Cerebellar cortex (tissue), 1 donor: ENCODE results near the gene LRCH1.

ENCODE experiments used
- DNase-seq: peaks from one replicate; pipeline ENCODE4 v3.0.0-alpha.2; 2015; ENCODE audit warnings: low spot score

Gene LRCH1

GRCh38 chr13:46561691-46562090 lies 8.7 kb downstream of the LRCH1 start:
- DNase-seq = no peak

DNA sequence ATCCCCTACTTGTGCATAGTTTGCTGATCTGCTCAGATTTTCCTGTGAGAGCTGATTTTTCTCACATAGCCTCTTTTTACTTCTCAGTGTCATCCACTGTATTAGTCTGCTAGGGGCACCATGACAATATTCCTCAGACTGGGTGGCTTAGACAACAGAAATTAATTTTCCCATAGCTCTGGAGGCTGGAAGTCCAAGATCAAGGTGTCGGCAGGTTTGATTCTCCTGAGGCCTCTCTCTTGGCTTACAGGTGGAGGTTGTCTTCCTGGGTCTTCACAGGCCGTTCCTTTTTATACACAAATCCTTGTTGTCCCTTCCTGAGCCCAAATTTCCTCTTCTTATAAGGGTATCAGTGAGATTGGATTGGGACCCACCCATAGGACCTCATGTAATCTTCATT lies 9.2 kb downstream of the LRCH1 start:
- no peak for DNase-seq

DNA sequence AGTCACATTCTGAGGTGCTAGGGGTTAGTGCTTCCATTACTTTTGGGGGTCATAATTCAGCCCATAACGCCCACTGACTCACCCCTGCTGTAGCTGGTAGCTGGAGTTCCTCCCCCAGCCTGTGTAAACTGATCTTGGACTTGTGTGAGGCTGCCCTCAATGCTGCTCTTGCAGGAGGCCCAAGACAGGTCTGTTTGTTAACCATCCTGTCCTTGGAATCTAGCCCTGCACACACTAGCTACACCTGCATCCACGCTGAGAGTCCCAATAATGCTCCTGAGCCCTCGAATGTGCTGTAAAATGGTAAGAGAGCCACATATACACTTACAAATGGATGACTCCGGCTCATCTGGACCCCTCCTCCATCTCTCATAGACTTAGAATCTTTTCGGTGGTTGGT lies 9.6 kb downstream of the LRCH1 start:
- DNase-seq = peak; percentile 63

DNA sequence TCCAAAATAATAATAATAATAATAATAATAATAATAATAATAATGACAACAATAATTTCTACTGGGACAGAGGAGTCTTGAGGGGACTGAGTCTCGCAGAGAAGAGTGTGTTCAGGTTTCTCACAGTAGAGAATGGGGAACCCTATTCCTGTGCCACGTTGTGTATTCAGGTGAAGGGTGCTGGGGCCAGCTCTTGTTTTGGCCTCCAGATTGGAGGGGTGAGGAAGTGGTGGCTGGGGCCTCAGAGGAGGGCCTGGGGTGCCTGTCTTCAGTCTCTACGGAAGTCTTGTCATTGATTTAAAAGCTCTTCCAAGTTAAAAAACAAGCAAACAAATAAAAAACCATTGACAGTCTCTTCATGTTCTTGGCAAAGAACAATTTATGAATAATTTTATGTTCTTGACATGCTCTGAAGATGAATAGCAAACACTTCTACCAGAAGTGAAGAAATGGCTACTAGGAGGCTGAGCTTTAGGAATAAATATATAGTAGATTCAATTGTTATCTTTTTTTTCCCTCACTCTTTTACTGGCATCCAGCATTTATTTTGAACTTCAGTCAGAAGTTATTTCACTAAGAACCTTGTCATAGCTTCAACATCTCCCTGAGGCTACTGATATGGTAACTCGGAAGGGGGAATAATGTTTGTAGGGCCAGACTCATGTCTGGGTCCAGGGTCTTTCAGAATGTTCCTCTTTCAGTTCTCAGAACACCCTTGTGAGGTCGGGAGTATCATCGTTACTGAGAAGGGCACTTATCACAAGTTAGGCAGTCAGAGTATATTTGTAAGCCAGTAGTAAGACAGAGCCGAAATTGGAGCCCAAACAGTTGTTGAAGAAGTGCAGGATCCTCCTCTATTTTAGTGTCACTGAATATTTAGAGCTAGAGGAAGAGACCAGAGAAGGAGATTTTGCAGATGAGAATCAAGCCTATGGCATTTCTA lies 13.1 kb downstream of the LRCH1 start:
- DNase-seq = no peak

DNA sequence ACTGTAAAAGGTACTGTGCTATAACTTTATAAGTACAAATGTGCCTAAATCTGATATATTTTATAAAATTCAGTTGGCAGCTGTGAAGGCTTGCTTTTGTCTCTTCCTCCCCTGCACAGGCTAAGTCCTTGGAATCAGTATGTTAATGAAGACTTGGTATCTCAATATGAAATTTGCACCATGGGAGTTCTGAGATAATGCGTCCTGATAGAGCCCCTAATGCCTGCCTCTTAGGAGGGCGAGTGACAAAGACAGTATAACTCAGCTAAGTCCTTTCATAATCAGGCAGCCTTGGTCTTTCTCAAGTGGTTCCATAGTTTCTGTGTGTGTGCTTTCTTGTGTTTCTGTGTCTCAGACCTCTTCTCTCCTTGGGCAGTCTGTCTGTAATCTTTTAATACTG lies 14.7 kb downstream of the LRCH1 start:
- no peak for DNase-seq

DNA sequence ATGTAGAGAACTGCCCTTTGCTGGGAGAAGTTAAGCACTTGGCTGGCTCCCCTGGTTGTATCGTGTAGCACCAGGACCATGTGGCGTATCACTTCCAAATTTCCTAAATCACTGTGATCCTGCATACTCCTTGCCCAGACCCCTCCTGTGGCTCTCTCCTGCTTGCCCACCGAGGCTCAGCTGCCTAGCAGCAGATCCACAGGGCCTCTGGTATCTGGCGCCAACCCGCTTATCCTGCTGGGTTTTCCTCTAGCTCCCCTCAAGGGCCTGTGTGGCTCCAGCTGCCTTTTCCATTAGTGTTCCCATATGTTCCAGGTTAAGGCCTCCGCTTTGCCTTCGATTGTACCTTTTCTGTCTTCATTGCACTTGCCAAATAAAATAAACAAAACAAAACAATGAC lies 16.5 kb downstream of the LRCH1 start:
- peak; percentile 97 for DNase-seq

DNA sequence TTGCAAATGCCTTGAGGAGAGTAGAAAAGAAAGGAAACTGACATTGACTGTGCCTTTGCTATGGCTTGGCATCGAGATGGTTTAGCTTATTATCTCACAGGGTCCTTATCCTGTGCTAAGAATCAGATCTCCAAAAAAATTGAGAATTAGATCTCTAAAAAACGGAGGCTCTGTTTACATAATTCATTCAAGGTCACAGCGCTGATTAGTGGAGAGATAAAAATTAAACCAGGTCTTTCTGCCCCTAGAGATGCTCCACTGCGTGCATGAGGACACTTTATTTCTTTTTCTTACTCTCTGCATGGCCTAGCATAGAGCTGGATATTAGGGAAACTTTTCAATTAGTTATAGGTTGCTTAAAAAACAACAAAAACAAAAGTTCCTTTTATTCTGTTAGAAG lies 17.3 kb downstream of the LRCH1 start:
- DNase-seq = no peak

DNA sequence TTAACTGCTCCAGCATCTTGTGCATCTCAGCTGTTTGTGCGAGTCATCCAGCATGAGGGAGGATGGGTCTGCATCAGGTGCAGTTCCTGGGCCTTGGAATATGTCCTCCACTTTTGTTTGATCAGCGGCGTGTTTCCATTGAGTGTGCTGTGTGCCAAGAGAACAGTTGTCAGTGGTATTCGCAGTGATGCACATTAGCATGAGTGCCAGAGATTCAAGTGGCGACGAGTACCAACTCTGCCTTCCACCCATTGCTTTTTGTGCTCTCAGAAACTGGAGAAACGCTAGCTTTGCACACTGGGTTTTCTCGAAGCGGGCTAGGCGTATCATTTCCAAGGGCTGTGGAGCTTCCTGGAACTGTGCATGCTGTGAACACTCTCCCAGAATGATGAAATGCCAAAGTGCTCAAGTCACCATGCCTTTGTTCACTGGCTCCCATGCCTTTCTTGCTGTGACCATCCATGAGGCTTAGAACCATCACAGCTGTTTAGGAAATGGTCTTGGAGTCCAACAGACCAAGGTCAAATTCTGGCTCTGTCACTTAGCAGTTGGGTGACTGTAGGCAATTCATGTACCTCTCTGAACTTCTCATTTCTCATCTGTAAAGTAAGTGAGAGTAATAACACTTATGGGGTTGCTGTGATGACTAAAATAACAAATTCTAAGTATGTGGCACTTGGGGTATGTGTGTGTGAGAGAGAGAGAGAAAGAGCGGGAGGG lies 18.4 kb downstream of the LRCH1 start:
- peak; percentile 89 for DNase-seq

DNA sequence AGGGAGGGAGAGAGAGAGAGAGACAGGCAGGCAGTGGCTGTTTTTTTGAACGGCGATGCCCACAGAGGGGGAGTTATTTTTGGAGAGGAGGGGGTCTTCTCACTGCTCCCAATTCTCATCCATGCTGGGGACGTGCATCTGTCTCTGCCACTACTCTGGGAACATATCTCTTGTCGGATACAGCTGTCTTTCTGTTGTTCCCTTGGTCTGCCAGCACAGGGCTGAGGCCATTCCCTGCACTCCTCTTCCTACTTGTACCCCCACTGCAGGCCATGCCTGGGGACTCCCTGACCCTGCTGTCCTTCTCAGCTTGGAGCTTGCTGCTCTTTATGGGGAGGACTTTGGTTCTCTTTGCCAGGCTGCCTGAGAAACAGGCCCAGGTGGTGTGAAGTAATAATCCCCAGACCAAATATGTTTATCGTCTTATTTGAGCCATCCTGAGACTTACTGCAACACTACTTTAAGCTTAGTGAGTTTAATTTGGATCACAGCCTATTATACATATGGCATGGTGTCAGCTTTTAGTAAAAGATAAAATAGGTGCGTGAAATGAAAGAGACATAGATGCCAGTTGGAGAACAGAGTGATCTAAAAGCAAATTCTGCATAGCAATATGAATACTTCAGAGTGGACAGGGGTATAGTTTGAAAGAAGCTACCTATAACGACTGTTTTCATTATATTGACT lies 19.1 kb downstream of the LRCH1 start:
- no peak for DNase-seq

GRCh38 chr13:46572752-46573431 lies 19.9 kb downstream of the LRCH1 start:
- no peak for DNase-seq

DNA sequence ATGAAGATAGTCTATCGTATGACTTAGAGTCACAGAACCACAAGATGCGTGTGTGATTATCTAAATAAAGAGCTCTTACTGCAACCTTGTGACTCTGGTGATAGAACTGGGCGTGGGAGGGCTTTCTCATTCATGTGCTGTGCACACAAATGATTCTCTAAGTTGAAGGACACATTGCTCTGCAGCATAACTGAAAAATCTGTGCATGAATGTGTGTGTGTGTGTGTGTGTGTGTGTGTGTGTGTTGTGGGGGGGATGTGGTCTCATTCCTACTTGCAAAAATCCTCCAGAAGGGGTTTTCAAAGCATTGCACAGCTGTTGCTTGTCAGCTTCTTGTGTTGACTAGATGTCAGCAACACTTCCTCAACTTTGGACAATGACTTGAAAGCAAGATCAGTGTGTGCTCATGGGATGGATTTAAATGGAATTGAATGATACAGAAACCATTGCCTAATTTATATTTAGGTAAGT lies 22.4 kb downstream of the LRCH1 start:
- DNase-seq = no peak

- peak; percentile 77 for DNase-seq
These were observed 22.9 kb downstream of the LRCH1 start for GRCh38 chr13:46575818-46576221.

DNA sequence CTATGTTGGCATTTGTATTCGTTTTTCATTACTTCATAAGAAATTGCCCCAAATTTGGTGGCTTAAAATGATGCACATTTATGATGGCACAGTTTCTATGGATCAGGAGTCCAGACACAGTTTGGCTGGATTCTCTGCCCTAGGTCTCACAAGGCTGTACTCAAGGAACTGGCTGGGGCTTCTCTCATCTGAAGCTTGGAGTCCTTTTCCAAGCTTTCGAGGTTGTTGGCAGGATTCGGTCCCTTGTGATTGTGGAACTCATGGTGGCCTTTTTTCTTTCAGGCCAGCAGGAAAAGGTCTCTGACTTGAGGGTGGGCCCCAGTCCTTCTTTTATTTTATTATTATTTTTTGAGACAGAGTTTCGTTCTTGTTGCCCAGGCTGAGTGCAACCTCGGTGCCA lies 23.8 kb downstream of the LRCH1 start:
- no peak for DNase-seq

DNA sequence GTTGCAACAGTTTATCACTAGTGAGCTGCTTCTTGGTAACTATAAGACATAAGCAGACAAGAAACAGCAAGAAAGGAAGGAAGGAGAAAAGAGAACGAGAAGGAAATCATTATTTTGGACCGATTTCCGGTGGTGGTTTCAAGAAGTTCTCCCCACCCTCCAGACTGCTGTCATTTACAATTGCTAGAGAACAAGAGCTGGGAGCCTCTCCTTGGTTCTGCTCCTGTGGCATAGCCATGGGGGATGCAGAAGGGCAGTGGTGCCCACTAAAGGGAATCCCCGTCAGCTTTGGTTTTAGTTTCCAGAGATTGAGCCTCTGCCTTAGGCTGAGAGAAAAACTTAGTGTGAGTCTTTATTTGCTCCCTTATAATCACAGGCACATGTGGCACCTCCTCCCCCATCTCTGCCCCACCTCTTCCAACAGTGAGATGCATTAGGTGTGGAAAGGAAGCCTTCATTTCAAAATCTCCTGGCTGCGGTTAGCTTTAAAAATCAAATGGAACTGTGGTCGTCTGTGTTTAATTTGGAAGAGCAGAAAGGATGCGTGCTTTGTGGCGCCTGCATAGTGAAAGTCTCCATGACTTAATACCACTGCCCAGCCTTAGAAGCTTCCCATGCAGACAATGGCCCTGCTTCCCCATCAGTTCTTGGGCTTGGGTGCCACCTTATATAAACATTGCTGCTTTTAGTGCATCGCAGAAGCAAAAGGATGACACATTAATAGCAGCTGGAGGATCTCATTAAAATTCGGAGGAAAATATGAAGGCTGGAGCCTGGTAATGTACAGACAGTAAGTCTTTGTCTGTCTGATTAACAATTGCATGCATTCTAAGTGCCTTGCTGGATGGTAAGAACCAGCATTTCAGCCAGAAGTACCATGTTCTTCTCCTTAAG lies 25.0 kb downstream of the LRCH1 start:
- DNase-seq = no peak

GRCh38 chr13:46578590-46578975 lies 25.6 kb downstream of the LRCH1 start:
- DNase-seq = no peak

- no peak for DNase-seq
These were observed 27.4 kb downstream of the LRCH1 start for GRCh38 chr13:46580362-46580839.

GRCh38 chr13:46582190-46582589 lies 29.2 kb downstream of the LRCH1 start:
- DNase-seq = no peak

- no peak for DNase-seq
These were observed 34.0 kb downstream of the LRCH1 start for GRCh38 chr13:46586751-46587514.

DNA sequence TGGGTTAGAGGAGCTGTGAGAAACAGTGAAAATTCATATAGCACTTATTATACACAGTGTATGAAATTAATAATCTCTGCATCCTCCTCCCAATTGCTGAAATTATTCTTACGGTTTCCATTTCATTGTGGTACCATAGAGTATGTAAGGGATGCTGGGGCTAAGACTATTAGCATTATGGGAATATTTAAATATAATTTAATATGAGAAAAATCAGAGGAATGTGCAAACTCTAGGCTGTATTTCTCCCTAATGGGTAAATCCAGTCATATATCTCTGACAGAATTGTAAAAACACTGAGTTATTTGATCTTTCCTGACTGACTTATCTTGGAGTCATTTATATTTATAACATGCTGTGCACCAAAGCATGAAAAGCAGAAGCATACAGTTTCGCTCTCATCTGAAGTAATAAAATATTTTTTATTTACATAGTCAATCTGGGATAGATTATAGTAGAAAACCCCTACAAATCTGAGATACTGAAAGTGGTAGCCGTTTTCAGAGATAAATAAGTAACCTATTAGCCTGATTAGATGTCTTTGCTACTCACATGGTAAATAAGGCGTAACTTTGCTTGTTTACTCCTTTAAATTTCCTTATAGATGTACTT lies 34.9 kb downstream of the LRCH1 start:
- no peak for DNase-seq

DNA sequence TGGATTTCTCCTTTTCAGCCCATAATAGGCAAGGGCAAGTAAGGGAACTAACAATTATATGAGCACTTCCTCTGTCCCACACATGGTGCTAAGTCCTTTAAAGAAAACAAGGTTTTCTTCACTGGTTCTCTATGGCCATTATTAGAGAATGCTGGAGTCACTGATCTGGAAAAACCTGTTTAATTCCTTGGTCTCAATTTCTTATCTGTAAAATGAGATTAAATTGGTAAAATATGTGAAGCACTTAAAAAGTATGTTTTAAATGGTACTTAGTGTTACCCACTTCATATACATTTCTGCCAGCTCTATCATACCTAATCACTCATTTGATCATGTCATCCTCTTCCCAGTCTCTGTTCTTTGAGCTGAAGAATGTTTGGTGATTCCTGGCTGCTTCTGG lies 39.4 kb downstream of the LRCH1 start:
- no peak for DNase-seq
